SK-N-MC (cell line): ENCODE results near the gene CCL16.

Experiments used
- EZH2 ChIP-seq: fragments of 200-600 bp; sonication (generic); IDR thresholded peaks from one replicate; pipeline ENCODE4 v1.6.1; 2017; ENCODE audit warnings: antibody characterized with exemption
- POLR2AphosphoS5 ChIP-seq: IDR thresholded peaks from 2 replicates; pipeline ENCODE4 v1.6.1; 2012; ENCODE audit warnings: mild to moderate bottlenecking, low read depth, low read length, borderline replicate concordance

- TF ChIP-seq EZH2 (no peak), POLR2AphosphoS5 (no peak)
Measured at GRCh38 chr17:35972945-35973332, 8.4 kb downstream of the CCL16 start.
